Right atrium auricular region (tissue), 2 donors: ENCODE results near the gene ZP2. TPM values are rescaled to one million over a fixed set of nuclear protein-coding genes. Genes with fewer than 3 reads are reported as not detected.

Source experiments
- DNase-seq: peaks from one replicate; pipeline ENCODE4 v3.0.0-alpha.2; 2019; ENCODE audit warnings: low spot score
- H3K27ac ChIP-seq, 2 donors: fragments of 200-600 bp; sonication (generic); 1 replicate in 1 of 2; 2 replicates in 1 of 2; pipeline ENCODE4 v1.5.1; 2016 to 2019
- H3K27me3 ChIP-seq, 2 donors: fragments of 200-600 bp; sonication (generic); one replicate each; pipeline versions ENCODE4 v1.5.1 to v1.6.0; 2017 to 2019
- H3K36me3 ChIP-seq: fragments of 200-600 bp; sonication (generic); one replicate; pipeline ENCODE4 v1.5.1; 2016
- H3K4me1 ChIP-seq, 2 donors: fragments of 200-600 bp; sonication (generic); one replicate each; pipeline versions ENCODE4 v1.5.1 to v1.6.0; 2017 to 2019
- H3K4me3 ChIP-seq, 2 donors: fragments of 200-600 bp; sonication (generic); 1 replicate in 1 of 2; 2 replicates in 1 of 2; pipeline ENCODE4 v1.5.1; 2017 to 2019; ENCODE audit warnings: mild to moderate bottlenecking in 1 of 2, moderate library complexity in 1 of 2
- H3K9me3 ChIP-seq, 2 donors: fragments of 200-600 bp; sonication (generic); one replicate each; pipeline ENCODE4 v1.5.1; 2019
- CTCF ChIP-seq, 2 donors: fragments of 200-600 bp; sonication (generic); IDR thresholded peaks; one replicate each; pipeline ENCODE4 v1.5.1; 2019; ENCODE audit warnings: antibody characterized with exemption in 2 of 2
- total RNA-seq, 2 donors: library from RNA; depleted of rRNA; stranded (reverse); fragments of >200 nt; gene quantifications; one replicate each; pipeline ENCODE4 v1.1.0, GENCODE V29; 2016

Gene ZP2
- total RNA-seq, 2 donors from 2014 or later = not detected

- H3K36me3 ChIP-seq = no peaks in the 10 kb centered on the region
- TF ChIP-seq CTCF (IDR thresholded peaks at IDR 0.05) = no peak
- H3K9me3 ChIP-seq = no peaks in the 10 kb centered on the region
- peaks cover 0 to 17% of the 10 kb centered on the region in 2 donors for H3K4me1 ChIP-seq
- no peaks in the 10 kb centered on the region for H3K27me3 ChIP-seq
- H3K27ac ChIP-seq = no peak overlapping the region
- no peak for DNase-seq
- no peak overlapping the region for H3K4me3 ChIP-seq
These were observed 33.3 kb upstream of the ZP2 start for GRCh38 chr16:21244518-21245215.

GRCh38 chr16:21242756-21243155, 31.4 kb upstream of the ZP2 start:
- Histone ChIP-seq H3K4me1 (peaks cover 0 to 16% of the 10 kb centered on the region in 2 donors), H3K27ac (no peak overlapping the region), H3K9me3 (no peaks in the 10 kb centered on the region), H3K27me3 (no peaks in the 10 kb centered on the region), H3K36me3 (no peaks in the 10 kb centered on the region), H3K4me3 (no peak overlapping the region)
- no peak for TF ChIP-seq CTCF (IDR thresholded peaks at IDR 0.05)
- no peak for DNase-seq

GRCh38 chr16:21239646-21240045, 28.3 kb upstream of the ZP2 start:
- Histone ChIP-seq H3K27ac (no peak overlapping the region), H3K27me3 (no peaks in the 10 kb centered on the region), H3K4me3 (no peak overlapping the region), H3K9me3 (no peaks in the 10 kb centered on the region), H3K36me3 (no peaks in the 10 kb centered on the region), H3K4me1 (peaks cover 0 to 2% of the 10 kb centered on the region in 2 donors)
- TF ChIP-seq CTCF (IDR thresholded peaks at IDR 0.05) = no peak
- no peak for DNase-seq

GRCh38 chr16:21236831-21237230, 25.5 kb upstream of the ZP2 start:
- no peak overlapping the region for H3K4me3 ChIP-seq
- TF ChIP-seq CTCF (IDR thresholded peaks at IDR 0.05) = no peak
- H3K4me1 ChIP-seq = no peaks in the 10 kb centered on the region
- no peak overlapping the region for H3K27ac ChIP-seq
- no peak for DNase-seq
- no peaks in the 10 kb centered on the region for H3K27me3 ChIP-seq
- H3K9me3 ChIP-seq = no peaks in the 10 kb centered on the region
- H3K36me3 ChIP-seq = no peaks in the 10 kb centered on the region

- H3K36me3 ChIP-seq = no peaks in the 10 kb centered on the region
- TF ChIP-seq CTCF (IDR thresholded peaks at IDR 0.05) = no peak
- H3K4me1 ChIP-seq = no peaks in the 10 kb centered on the region
- no peak overlapping the region for H3K4me3 ChIP-seq
- no peaks in the 10 kb centered on the region for H3K27me3 ChIP-seq
- no peak overlapping the region for H3K27ac ChIP-seq
- H3K9me3 ChIP-seq = no peaks in the 10 kb centered on the region
- no peak for DNase-seq
These were observed 23.8 kb upstream of the ZP2 start for GRCh38 chr16:21235199-21235585.
